ENCODE results near the gene SHLD1.

DNA sequence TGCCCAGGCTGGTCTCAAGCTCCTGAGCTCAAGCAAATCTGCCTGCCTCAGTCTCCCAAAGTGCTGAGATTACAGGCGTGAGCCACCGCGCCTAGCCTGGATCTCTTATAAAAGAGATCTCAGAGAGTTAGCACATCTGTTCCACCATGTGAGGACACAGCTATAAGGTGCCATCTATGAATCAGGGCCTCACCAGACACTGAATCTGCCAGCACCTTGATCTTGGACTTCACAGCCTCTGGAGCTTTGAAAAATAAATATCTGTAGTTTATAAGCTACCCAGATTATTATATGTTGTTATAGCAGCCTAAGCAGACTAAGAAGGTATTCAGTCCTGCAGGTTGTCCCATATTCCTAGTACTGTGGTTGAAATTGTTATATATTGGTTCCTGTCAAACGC lies 33.2 kb upstream of the SHLD1 start:
- TF ChIP-seq CTCF (conservative IDR thresholded peaks at IDR 0.05) (no peak), EZH2 (IDR thresholded peaks at IDR 0.05; ENCODE audit: low read depth) (no peak)

Data from PC-9 (cell line).